ENCODE measurements around the gene APEX1.
"Not testable (repeated sequence)": the region's sequence is repeated elsewhere in the genome, so short reads cannot be mapped to it uniquely, and the experiment has no call there.

APEX1 gene

DNA sequence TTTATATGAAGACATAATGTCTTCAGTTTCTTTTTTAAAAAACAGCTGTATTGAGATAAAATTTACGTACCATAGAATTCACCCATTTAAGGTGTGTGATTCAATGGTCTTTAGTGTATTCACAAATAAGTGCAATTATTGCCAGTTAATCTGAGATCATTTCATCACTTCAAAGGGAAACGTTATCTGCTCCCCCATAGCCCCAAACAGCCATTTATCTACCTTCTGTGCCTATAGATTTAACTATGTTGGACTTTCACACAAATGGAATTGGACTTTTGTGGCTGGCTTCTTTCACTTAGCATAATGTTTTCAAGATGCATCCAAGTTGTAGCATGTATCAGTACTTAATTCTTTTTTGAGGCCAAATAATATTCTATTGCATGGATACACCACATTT is 23.9 kb downstream of the APEX1 start:
- DNase-seq: no peak

- no peak for DNase-seq
These were observed 27.4 kb downstream of the APEX1 start for GRCh38 chr14:20482382-20482781.

- no peak for DNase-seq
These were observed 30.9 kb downstream of the APEX1 start for GRCh38 chr14:20485900-20486299.

GRCh38 chr14:20486684-20487395 is 31.8 kb downstream of the APEX1 start:
- DNase-seq: no peak

GRCh38 chr14:20487396-20487725 is 32.3 kb downstream of the APEX1 start:
- DNase-seq: no peak

DNA sequence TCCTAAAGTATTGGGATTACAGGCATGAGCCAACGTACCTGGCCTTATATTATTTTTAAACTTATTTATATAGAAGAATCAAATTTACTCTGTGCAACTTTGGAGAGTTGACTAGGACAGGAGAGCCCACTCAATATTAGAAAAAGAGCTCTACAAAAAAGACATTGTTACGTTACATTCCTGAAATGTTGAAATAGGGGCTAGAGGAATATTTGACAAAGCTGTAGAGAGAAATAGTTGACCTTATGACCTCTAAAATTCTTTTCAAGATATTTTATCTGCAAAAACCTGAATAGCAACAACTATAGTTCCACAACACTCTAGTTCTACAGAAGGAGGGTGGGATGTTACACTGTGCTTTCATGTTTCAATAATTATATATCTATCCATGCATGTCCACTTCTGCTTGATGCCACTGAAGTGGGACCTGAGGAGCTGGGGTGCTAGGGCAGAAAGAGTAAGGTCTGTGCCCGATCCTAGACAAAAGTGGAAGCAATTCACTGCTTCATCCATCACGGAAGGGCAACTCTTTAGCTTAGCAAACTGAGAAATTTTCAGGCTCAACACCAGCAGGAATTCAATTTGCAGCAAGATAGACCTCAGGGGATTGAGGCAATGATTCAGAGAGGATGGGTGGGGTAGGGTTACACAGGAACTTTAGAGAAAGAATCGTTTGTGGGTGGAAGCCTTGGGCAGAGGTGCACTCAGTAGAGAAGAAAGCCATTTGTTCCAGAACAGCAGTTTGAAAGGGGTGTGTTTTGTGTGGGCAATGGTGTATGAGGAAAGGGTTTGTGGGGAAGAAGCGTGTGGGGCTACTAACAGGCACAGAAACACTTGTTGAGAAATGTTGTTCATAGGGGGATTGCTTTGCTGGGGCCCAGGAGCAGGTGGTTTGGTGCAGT is 34.3 kb downstream of the APEX1 start:
- no peak for DNase-seq

- no peak for DNase-seq
These were observed 35.5 kb downstream of the APEX1 start for GRCh38 chr14:20490563-20490962.

DNA sequence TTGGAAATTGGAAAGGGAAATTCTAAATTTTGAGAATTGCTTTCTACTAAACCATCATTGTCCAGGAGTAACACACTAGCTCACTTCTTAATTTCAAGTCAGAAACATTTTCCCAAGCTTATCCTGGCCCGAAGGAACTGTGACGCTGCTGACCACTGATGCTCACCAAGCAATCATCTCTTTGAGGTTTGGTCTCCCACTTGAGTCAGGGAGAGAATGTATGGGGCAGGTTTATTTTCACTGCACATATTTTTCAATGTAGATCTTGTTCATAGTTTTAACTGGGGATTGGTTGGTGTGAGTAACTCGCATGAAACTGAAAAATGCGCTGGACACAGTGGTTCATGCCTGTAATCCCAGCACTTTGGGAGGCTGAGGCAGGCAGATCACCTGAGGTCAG is 37.5 kb downstream of the APEX1 start:
- DNase-seq: no peak

DNA sequence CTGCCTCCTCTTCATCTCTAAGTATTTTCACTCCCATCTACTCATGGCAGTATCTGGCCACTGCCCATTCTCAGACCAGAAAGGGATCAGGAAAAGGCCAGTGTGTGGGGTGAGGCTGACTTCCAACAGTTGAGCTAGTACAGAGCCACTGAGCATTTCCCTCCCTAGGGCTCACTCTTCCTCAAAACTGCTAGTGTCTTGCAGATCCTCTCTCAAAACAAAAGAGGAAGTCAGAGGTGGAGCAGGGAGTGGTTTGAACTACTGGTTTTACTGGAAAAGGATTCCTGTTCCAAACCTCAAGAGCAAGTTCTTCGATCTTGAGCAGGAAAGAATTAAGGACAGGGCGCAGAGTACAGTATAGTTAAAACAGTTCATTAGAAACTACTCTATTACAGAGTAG is 38.6 kb downstream of the APEX1 start:
- no peak for DNase-seq

DNA sequence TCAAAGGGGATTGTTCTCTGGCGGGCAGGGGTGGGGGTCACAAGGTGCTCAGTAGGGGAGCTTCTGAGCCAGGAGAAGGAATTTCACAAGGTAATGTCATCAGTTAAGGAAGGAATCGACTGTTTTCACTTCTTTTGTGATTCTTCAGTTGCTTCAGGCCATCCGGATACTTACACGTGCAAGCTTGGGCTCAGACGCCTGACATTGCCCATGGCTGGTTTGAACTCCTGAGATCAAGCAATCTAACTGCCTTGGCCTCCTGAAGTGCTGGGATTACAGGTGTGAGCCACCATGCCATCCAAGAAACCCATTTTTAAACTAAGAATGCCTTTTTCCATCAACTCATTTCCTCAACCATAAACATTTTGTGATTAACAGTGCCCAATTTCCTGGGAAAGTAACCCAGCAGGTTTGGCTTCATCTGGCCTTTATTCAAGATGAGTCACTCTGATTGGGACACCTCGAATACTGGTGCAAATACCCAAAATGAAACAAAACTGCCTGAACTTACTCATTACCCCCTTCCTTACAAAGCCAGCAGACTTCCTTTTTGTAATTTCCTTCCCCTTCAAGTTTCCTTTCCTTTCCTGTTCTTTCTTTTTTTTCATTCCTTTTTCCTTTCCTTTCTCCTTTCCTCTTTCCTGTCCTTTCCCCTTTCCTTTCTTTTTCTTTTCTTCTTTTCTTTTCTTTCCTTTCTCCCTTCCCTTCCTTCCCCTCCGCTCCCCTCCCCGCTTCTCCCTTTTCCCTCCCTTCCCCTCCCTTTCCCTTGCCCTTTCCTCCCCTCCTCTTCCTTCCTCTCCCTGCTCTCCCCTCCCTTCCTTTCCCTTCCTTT is 40.1 kb downstream of the APEX1 start:
- DNase-seq: no peak

GRCh38 chr14:20498622-20499021 is 43.6 kb downstream of the APEX1 start:
- no peak for DNase-seq

DNA sequence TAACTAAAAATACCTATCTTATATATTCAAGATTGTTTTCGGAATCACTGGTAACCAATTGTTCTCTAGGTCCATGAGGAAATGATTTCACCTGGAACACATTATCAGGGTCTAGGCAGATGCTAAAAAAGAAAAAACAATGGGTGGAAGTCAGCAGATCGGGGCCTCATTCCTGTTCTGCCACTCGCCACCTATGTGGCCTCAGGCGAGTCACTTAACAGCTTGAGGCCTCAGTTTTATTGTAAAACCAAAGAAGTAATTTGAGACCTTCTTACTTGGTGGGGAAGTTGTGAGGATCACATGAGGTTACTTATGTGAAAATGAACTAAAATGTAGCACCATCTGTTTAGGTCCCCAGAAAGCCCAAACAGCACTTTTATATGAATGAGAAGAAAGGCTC is 44.1 kb downstream of the APEX1 start:
- no peak for DNase-seq

- no peak for DNase-seq
These were observed 44.9 kb downstream of the APEX1 start for GRCh38 chr14:20499881-20500280.

DNA sequence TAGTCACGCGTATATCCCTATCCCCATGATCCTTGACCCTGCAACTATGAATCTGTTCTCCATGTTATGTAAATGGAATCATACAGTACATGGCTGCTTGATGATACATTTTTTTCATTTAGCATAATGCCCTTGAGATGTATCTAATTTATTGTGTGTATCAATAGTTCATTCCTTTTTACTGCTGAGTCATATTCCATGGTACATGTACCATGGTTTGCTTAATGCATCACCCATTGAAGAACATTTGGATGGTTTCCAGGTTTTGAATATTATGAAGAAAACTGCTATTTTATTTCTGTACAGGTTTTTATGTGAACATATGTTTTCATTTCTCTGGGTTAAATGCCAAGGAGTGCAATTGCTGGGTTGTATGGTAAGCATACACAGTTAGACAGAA is 46.3 kb downstream of the APEX1 start:
- no peak for DNase-seq

DNA sequence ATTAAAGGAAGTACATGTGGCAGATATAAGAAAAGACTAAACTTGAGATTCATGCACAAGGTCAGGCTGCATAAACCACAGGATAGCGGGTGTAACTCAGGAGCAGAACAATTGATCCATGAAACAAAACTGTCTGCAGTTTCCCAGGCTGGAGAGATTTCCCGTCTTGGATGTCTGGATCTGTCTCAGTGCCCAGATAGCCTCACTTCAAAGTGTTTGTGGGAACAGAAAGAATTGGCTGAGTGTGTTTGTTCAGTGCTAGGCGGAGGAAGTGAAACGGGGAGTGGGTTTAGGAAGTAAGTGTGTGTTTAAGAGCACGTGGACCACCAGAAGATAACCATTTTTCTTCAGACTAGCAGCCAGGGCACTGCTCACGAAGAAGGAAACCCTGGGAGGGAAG is 48.9 kb downstream of the APEX1 start:
- no peak for DNase-seq

GRCh38 chr14:20506276-20506675 is 51.2 kb downstream of the APEX1 start:
- DNase-seq: not testable (repeated sequence)

DNA sequence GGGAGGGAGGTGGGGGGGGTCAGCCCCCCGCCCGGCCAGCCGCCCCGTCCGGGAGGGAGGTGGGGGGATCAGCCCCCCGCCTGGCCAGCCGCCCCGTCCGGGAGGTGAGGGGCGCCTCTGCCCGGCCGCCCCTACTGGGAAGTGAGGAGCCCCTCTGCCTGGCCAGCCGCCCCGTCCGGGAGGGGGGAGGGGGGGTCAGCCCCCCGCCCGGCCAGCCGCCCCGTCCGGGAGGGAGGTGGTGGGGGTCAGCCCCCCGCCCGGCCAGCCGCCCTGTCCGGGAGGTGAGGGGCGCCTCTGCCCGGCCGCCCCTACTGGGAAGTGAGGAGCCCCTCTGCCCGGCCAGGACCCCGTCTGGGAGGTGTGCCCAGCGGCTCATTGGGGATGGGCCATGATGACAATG is 51.7 kb downstream of the APEX1 start:
- DNase-seq: not testable (repeated sequence)
